Neural cell (in vitro differentiated cells): Measurements from ENCODE around the gene FHIT. TPM values are rescaled to one million over a fixed set of nuclear protein-coding genes. Genes with fewer than 3 reads are reported as not detected.

Experiments
- H2AFZ ChIP-seq: fragments of 200-600, 300-800 bp; sonication (generic), shearing (Covaris generic); 2 replicates; pipeline ENCODE4 v1.6.0; 2014; ENCODE audit warnings: low read depth, mild to moderate bottlenecking, antibody characterized with exemption, low read length, moderate library complexity
- H3F3A ChIP-seq: fragments of 200-600 bp; shearing (Covaris generic); 2 replicates; pipeline ENCODE4 v1.6.1; 2016; ENCODE audit warnings: mild to moderate bottlenecking, moderate library complexity, mixed read lengths, antibody characterized with exemption, low read length; ENCODE audit not compliant: insufficient read depth, poor library complexity, severe bottlenecking
- H3K27ac ChIP-seq: fragments of 200-600, 300-800 bp; sonication (generic), shearing (Covaris generic); 2 replicates; pipeline ENCODE4 v1.5.1; 2014; ENCODE audit warnings: mild to moderate bottlenecking, low read length, moderate library complexity
- H3K27me3 ChIP-seq: fragments of 300-800, 200-600 bp; sonication (generic), shearing (Covaris generic); 2 replicates; pipeline ENCODE4 v1.6.0; 2014; ENCODE audit warnings: mild to moderate bottlenecking, low read depth, low read length, moderate library complexity; ENCODE audit not compliant: insufficient read depth
- H3K36me3 ChIP-seq: fragments of 300-800, 200-600 bp; sonication (generic), shearing (Covaris generic); 2 replicates; pipeline ENCODE4 v1.5.1; 2014; ENCODE audit warnings: mild to moderate bottlenecking, antibody characterized with exemption, low read length, moderate library complexity; ENCODE audit not compliant: insufficient read depth
- H3K4me2 ChIP-seq: fragments of 300-800, 200-600 bp; sonication (generic), shearing (Covaris generic); 2 replicates; pipeline ENCODE4 v1.6.0; 2014; ENCODE audit warnings: mild to moderate bottlenecking, low read length
- H3K4me3 ChIP-seq: fragments of 300-800, 200-600 bp; sonication (generic), shearing (Covaris generic); 2 replicates; pipeline ENCODE4 v1.5.1; 2014; ENCODE audit warnings: mild to moderate bottlenecking, low read length, moderate library complexity
- H3K79me2 ChIP-seq: fragments of 200-600 bp; shearing (Covaris generic); replicated peaks from 2 replicates; pipeline ENCODE4 v1.6.0; 2014; ENCODE audit warnings: mild to moderate bottlenecking, low read length, moderate library complexity; ENCODE audit not compliant: insufficient read depth
- H3K9ac ChIP-seq: fragments of 300-800, 200-600 bp; sonication (generic), shearing (Covaris generic); 2 replicates; pipeline ENCODE4 v1.6.1; 2016; ENCODE audit warnings: mild to moderate bottlenecking, low read length, mixed read lengths
- H3K9me2 ChIP-seq: fragments of 200-600 bp; shearing (Covaris generic); 2 replicates; pipeline ENCODE4 v1.6.1; 2016; ENCODE audit warnings: mild to moderate bottlenecking, low read length, mixed read lengths; ENCODE audit not compliant: insufficient read depth
- H3K9me3 ChIP-seq: fragments of 200-600, 300-800 bp; sonication (generic), shearing (Covaris generic); 2 replicates; pipeline ENCODE4 v1.6.1; 2016; ENCODE audit warnings: mild to moderate bottlenecking, mixed run types, low read length, moderate library complexity, mixed read lengths
- H4K20me1 ChIP-seq: fragments of 200-600 bp; shearing (Covaris generic); 2 replicates; pipeline ENCODE4 v1.6.1; 2016; ENCODE audit warnings: mild to moderate bottlenecking, mixed run types; ENCODE audit not compliant: insufficient read depth
- CTCF ChIP-seq: fragments of 450-650 bp; IDR thresholded peaks from 2 replicates; pipeline ENCODE4 v1.5.1; 2014; ENCODE audit warnings: antibody characterized with exemption, mild to moderate bottlenecking, moderate library complexity; ENCODE audit not compliant: poor library complexity, severe bottlenecking
- EP300 ChIP-seq: fragments of 450-650 bp; conservative IDR thresholded peaks from 2 replicates; pipeline ENCODE4 v1.6.1; 2014; ENCODE audit warnings: antibody characterized with exemption, mild to moderate bottlenecking, moderate library complexity; ENCODE audit not compliant: poor library complexity, severe bottlenecking
- EZH2 ChIP-seq: fragments of 200-600, 300-800 bp; shearing (Covaris generic), sonication (generic); IDR thresholded peaks from 2 replicates; pipeline ENCODE4 v1.6.1; 2014; ENCODE audit warnings: antibody characterized with exemption, low read length, borderline replicate concordance, mild to moderate bottlenecking; ENCODE audit not compliant: insufficient read depth, poor library complexity, severe bottlenecking
- MXI1 ChIP-seq: fragments of 450-650 bp; conservative IDR thresholded peaks from 2 replicates; pipeline ENCODE4 v1.6.1; 2014; ENCODE audit warnings: antibody characterized with exemption, mild to moderate bottlenecking; ENCODE audit not compliant: poor library complexity, severe bottlenecking
- POLR2AphosphoS5 ChIP-seq: IDR thresholded peaks from 2 replicates; pipeline ENCODE4 v1.6.1; 2012
- RAD21 ChIP-seq: fragments of 450-650 bp; conservative IDR thresholded peaks from 2 replicates; pipeline ENCODE4 v1.6.1; 2014; ENCODE audit warnings: antibody characterized with exemption, mild to moderate bottlenecking, moderate library complexity
- REST ChIP-seq: IDR thresholded peaks from 2 replicates; pipeline ENCODE4 v1.6.1; 2012; ENCODE audit warnings: borderline replicate concordance
- SMC3 ChIP-seq: fragments of 450-650 bp; conservative IDR thresholded peaks from 2 replicates; pipeline ENCODE4 v1.6.1; 2014; ENCODE audit warnings: antibody characterized with exemption, mild to moderate bottlenecking, moderate library complexity; ENCODE audit not compliant: poor library complexity
- TAF1 ChIP-seq: IDR thresholded peaks from 2 replicates; pipeline ENCODE4 v1.6.1; 2012; ENCODE audit warnings: low read depth
- polyA plus RNA-seq: library from polyadenylated mRNA; depleted of rRNA; stranded (reverse); fragments of >200 nt; gene quantifications from 2 replicates; pipeline ENCODE4 v1.2.3, GENCODE V29; 2014

FHIT gene
- polyA plus RNA-seq, 1 donor from 2014 or later: not detected

- Histone ChIP-seq H3K4me2 (no peak overlapping the region), H4K20me1 (no peaks in the 10 kb centered on the region), H3K9me2 (no peaks in the 10 kb centered on the region), H3K9ac (no peak overlapping the region), H3K79me2 (no peaks in the 10 kb centered on the region), H3K27ac (no peak overlapping the region), H3K36me3 (no peaks in the 10 kb centered on the region), H2AFZ (no peak overlapping the region), H3K9me3 (no peaks in the 10 kb centered on the region), H3K4me3 (no peak overlapping the region), H3K27me3 (no peaks in the 10 kb centered on the region), H3F3A (no peaks in the 10 kb centered on the region)
- no peak for TF ChIP-seq RAD21
- no peak for TF ChIP-seq TAF1
- TF ChIP-seq EZH2: no peak
- TF ChIP-seq CTCF: no peak
- no peak for TF ChIP-seq SMC3
- no peak for TF ChIP-seq MXI1
- no peak for TF ChIP-seq REST
- no peak for TF ChIP-seq POLR2AphosphoS5
- TF ChIP-seq EP300: no peak
Observed at GRCh38 chr3:60855250-60855649, 396.0 kb downstream of the FHIT start.

- Histone ChIP-seq H3K9me2 (no peaks in the 10 kb centered on the region), H3K4me2 (no peak overlapping the region), H3K9ac (no peak overlapping the region), H3K27me3 (no peaks in the 10 kb centered on the region), H3K36me3 (no peaks in the 10 kb centered on the region), H2AFZ (no peak overlapping the region), H3K79me2 (no peaks in the 10 kb centered on the region), H3K4me3 (no peak overlapping the region), H3F3A (no peaks in the 10 kb centered on the region), H3K27ac (no peak overlapping the region), H4K20me1 (no peaks in the 10 kb centered on the region), H3K9me3 (no peaks in the 10 kb centered on the region)
- TF ChIP-seq MXI1 (no peak), EP300 (no peak), TAF1 (no peak), RAD21 (no peak), REST (no peak), CTCF (no peak), SMC3 (no peak), POLR2AphosphoS5 (no peak), EZH2 (no peak)
Observed at GRCh38 chr3:60854791-60855190, 396.5 kb downstream of the FHIT start.
